ENCODE measurements around the gene CARD19.

The CARD19 gene

GRCh38 chr9:93066978-93067603, 28.9 kb upstream of the CARD19 start:
- Histone ChIP-seq H3K4me1 (ENCODE audit: low read length) (peaks cover 34% of the 10 kb centered on the region), H4K20me1 (ENCODE audit: insufficient read depth, low read length) (no peaks in the 10 kb centered on the region), H3K9me3 (replicated peaks; ENCODE audit: insufficient read depth, low read length) (no peaks in the 10 kb centered on the region), H3K9me2 (replicated peaks; ENCODE audit: insufficient read depth, low read length) (no peaks in the 10 kb centered on the region), H3K27me3 (replicated peaks; ENCODE audit: insufficient read depth, low read length) (no peaks in the 10 kb centered on the region), H3K4me3 (ENCODE audit: low read length) (no peak overlapping the region), H3K9ac (ENCODE audit: low read length) (no peak overlapping the region), H3K27ac (ENCODE audit: low read length) (no peak overlapping the region), H3K36me3 (replicated peaks; ENCODE audit: insufficient read depth, low read length) (no peaks in the 10 kb centered on the region), H3K4me2 (ENCODE audit: low read depth, low read length) (no peak overlapping the region), H3K79me2 (ENCODE audit: low read length) (peaks cover 26% of the 10 kb centered on the region), H2AFZ (ENCODE audit: low read length) (no peak overlapping the region), H3F3A (ENCODE audit: insufficient read depth, low read length) (peaks cover 20% of the 10 kb centered on the region)
- DNase-seq, result no peak
- no peak for TF ChIP-seq EZH2phosphoT487 (IDR thresholded peaks at IDR 0.05; ENCODE audit: low read length)
- no peak for TF ChIP-seq EZH2 (optimal IDR thresholded peaks at IDR 0.05; ENCODE audit: low read depth, low read length)
- TF ChIP-seq CTCF (IDR thresholded peaks at IDR 0.05; ENCODE audit: low read length), result no peak

- no peak for TF ChIP-seq EZH2phosphoT487 (IDR thresholded peaks at IDR 0.05; ENCODE audit: low read length)
- TF ChIP-seq EZH2 (optimal IDR thresholded peaks at IDR 0.05; ENCODE audit: low read depth, low read length), result no peak
- TF ChIP-seq CTCF (IDR thresholded peaks at IDR 0.05; ENCODE audit: low read length), result no peak
- H3K36me3 ChIP-seq (replicated peaks; ENCODE audit: insufficient read depth, low read length), result no peaks in the 10 kb centered on the region
Measured at GRCh38 chr9:93068956-93069355, 27.1 kb upstream of the CARD19 start.

GRCh38 chr9:93071464-93071863, 24.6 kb upstream of the CARD19 start:
- no peaks in the 10 kb centered on the region for H3K9me2 ChIP-seq (replicated peaks; ENCODE audit: insufficient read depth, low read length)

More at GRCh38 chr9:93068956-93069355, 27.1 kb upstream of the CARD19 start:
- no peaks in the 10 kb centered on the region for H4K20me1 ChIP-seq (ENCODE audit: insufficient read depth, low read length)
- no peak overlapping the region for H2AFZ ChIP-seq (ENCODE audit: low read length)
- H3K27me3 ChIP-seq (replicated peaks; ENCODE audit: insufficient read depth, low read length), result no peaks in the 10 kb centered on the region
- H3F3A ChIP-seq (ENCODE audit: insufficient read depth, low read length), result peaks cover 9% of the 10 kb centered on the region
- H3K4me1 ChIP-seq (ENCODE audit: low read length), result peaks cover 22% of the 10 kb centered on the region
- no peak overlapping the region for H3K9ac ChIP-seq (ENCODE audit: low read length)
- no peak overlapping the region for H3K4me2 ChIP-seq (ENCODE audit: low read depth, low read length)
- H3K4me3 ChIP-seq (ENCODE audit: low read length), result no peak overlapping the region
- peaks cover 12% of the 10 kb centered on the region; the same call in 1 of the 2 replicates for H3K79me2 ChIP-seq (ENCODE audit: low read length)
- DNase-seq, result no peak
- no peak overlapping the region for H3K27ac ChIP-seq (ENCODE audit: low read length)
- no peaks in the 10 kb centered on the region for H3K9me2 ChIP-seq (replicated peaks; ENCODE audit: insufficient read depth, low read length)
- no peaks in the 10 kb centered on the region for H3K9me3 ChIP-seq (replicated peaks; ENCODE audit: insufficient read depth, low read length)

More at GRCh38 chr9:93071464-93071863, 24.6 kb upstream of the CARD19 start:
- DNase-seq, result no peak
- Histone ChIP-seq H3K27me3 (replicated peaks; ENCODE audit: insufficient read depth, low read length) (no peaks in the 10 kb centered on the region), H3K4me2 (ENCODE audit: low read depth, low read length) (no peak overlapping the region), H3K9me3 (replicated peaks; ENCODE audit: insufficient read depth, low read length) (no peaks in the 10 kb centered on the region), H2AFZ (ENCODE audit: low read length) (no peak overlapping the region), H3K36me3 (replicated peaks; ENCODE audit: insufficient read depth, low read length) (no peaks in the 10 kb centered on the region), H3K27ac (ENCODE audit: low read length) (no peak overlapping the region), H3K79me2 (ENCODE audit: low read length) (no peaks in the 10 kb centered on the region), H3K4me1 (ENCODE audit: low read length) (peaks cover 12% of the 10 kb centered on the region), H3K9ac (ENCODE audit: low read length) (no peak overlapping the region), H3F3A (ENCODE audit: insufficient read depth, low read length) (no peaks in the 10 kb centered on the region), H3K4me3 (ENCODE audit: low read length) (no peak overlapping the region), H4K20me1 (ENCODE audit: insufficient read depth, low read length) (no peaks in the 10 kb centered on the region)
- TF ChIP-seq EZH2 (optimal IDR thresholded peaks at IDR 0.05; ENCODE audit: low read depth, low read length) (no peak), CTCF (IDR thresholded peaks at IDR 0.05; ENCODE audit: low read length) (no peak), EZH2phosphoT487 (IDR thresholded peaks at IDR 0.05; ENCODE audit: low read length) (no peak)

Measured in MM.1S (cell line).